OCI-LY3 (cell line): ENCODE measurements around the gene COG2.

Experiments
- H2AFZ ChIP-seq: fragments of 200-600, 300-600 bp; shearing (Covaris generic); 2 replicates; pipeline ENCODE4 v1.6.0; 2014; ENCODE audit warnings: antibody characterized with exemption, low read depth, low read length
- H3K27ac ChIP-seq: fragments of 200-600, 300-600 bp; sonication (generic); 2 replicates; pipeline ENCODE4 v1.5.1; 2014; ENCODE audit warnings: mild to moderate bottlenecking, low read length, moderate library complexity, mixed read lengths
- H3K27me3 ChIP-seq: fragments of 200-600, 300-600 bp; sonication (generic); 2 replicates; pipeline ENCODE4 v1.6.1; 2014; ENCODE audit warnings: low read depth, low read length, mixed read lengths
- H3K36me3 ChIP-seq: fragments of 200-600, 300-600 bp; sonication (generic); replicated peaks from 2 replicates; pipeline ENCODE3; 2014; ENCODE audit warnings: low read depth, low read length, mixed read lengths
- H3K4me1 ChIP-seq: fragments of 300-600, 200-600 bp; sonication (generic); 2 replicates; pipeline ENCODE4 v1.6.1; 2014; ENCODE audit warnings: low read length, mixed read lengths
- H3K4me2 ChIP-seq: fragments of 200-600, 300-600 bp; sonication (generic); 2 replicates; pipeline ENCODE4 v1.6.1; 2014; ENCODE audit warnings: low read length, mixed read lengths
- H3K4me3 ChIP-seq: fragments of 300-600, 200-600 bp; sonication (generic); 2 replicates; pipeline ENCODE4 v1.5.1; 2014; ENCODE audit warnings: antibody characterized with exemption, mild to moderate bottlenecking, low read length, moderate library complexity
- H3K79me2 ChIP-seq: fragments of 300-600, 200-600 bp; shearing (Covaris generic); 2 replicates; pipeline ENCODE4 v1.6.1; 2014; ENCODE audit warnings: mild to moderate bottlenecking, low read length, mixed read lengths
- H3K9ac ChIP-seq: fragments of 300-600, 200-600 bp; shearing (Covaris generic); 2 replicates; pipeline ENCODE4 v1.6.0; 2014; ENCODE audit warnings: mild to moderate bottlenecking, low read length, moderate library complexity
- H3K9me3 ChIP-seq: fragments of 200-600, 300-600 bp; shearing (Covaris generic); 2 replicates; pipeline ENCODE4 v1.6.1; 2014; ENCODE audit warnings: low read length, mixed read lengths; ENCODE audit not compliant: insufficient read depth
- H4K20me1 ChIP-seq: fragments of 200-600, 300-600 bp; sonication (generic); 2 replicates; pipeline ENCODE4 v1.6.1; 2016; ENCODE audit warnings: low read length, mixed read lengths; ENCODE audit not compliant: insufficient read depth
- CTCF ChIP-seq: fragments of 200-600, 300-600 bp; sonication (generic); IDR thresholded peaks from 2 replicates; pipeline ENCODE4 v1.5.1; 2014; ENCODE audit warnings: antibody characterized with exemption, low read length, low read depth
- EZH2phosphoT487 ChIP-seq: fragments of 200-600 bp; shearing (Covaris generic); IDR thresholded peaks from 2 replicates; pipeline ENCODE4 v1.6.1; 2018; ENCODE audit warnings: antibody characterized with exemption, mixed run types, low read depth

Gene COG2

GRCh38 chr1:230674581-230674980, 32.3 kb downstream of the COG2 start:
- H4K20me1 ChIP-seq, result no peaks in the 10 kb centered on the region
- H2AFZ ChIP-seq, result no peak overlapping the region
- H3K27ac ChIP-seq, result no peak overlapping the region
- no peak overlapping the region for H3K4me2 ChIP-seq
- peaks cover 70% of the 10 kb centered on the region for H3K36me3 ChIP-seq
- no peaks in the 10 kb centered on the region for H3K4me1 ChIP-seq
- H3K4me3 ChIP-seq, result no peak overlapping the region
- no peaks in the 10 kb centered on the region for H3K27me3 ChIP-seq
- H3K9ac ChIP-seq, result no peak overlapping the region
- no peak for TF ChIP-seq EZH2phosphoT487
- peaks cover 5% of the 10 kb centered on the region; the same call in 1 of the 2 replicates for H3K9me3 ChIP-seq
- H3K79me2 ChIP-seq, result no peaks in the 10 kb centered on the region

- Histone ChIP-seq H3K27ac (no peak overlapping the region), H3K9me3 (peaks cover 5% of the 10 kb centered on the region; the same call in 1 of the 2 replicates), H3K27me3 (no peaks in the 10 kb centered on the region), H3K4me1 (no peaks in the 10 kb centered on the region), H3K79me2 (no peaks in the 10 kb centered on the region), H3K9ac (no peak overlapping the region), H3K4me3 (no peak overlapping the region), H3K36me3 (peaks cover 74% of the 10 kb centered on the region), H4K20me1 (no peaks in the 10 kb centered on the region), H2AFZ (no peak overlapping the region), H3K4me2 (no peak overlapping the region)
- no peak for TF ChIP-seq CTCF
- TF ChIP-seq EZH2phosphoT487, result no peak
Measured at GRCh38 chr1:230677200-230677599, 34.9 kb downstream of the COG2 start.

GRCh38 chr1:230679192-230679591, 36.9 kb downstream of the COG2 start:
- Histone ChIP-seq H4K20me1 (no peaks in the 10 kb centered on the region), H3K79me2 (no peaks in the 10 kb centered on the region), H3K36me3 (peaks cover 67% of the 10 kb centered on the region), H3K27me3 (no peaks in the 10 kb centered on the region), H3K4me1 (no peaks in the 10 kb centered on the region), H3K9me3 (peaks cover 5% of the 10 kb centered on the region; the same call in 1 of the 2 replicates), H3K9ac (no peak overlapping the region), H3K27ac (no peak overlapping the region), H2AFZ (no peak overlapping the region), H3K4me2 (no peak overlapping the region), H3K4me3 (no peak overlapping the region)
- TF ChIP-seq EZH2phosphoT487 (no peak), CTCF (no peak)

- Histone ChIP-seq H3K4me3 (no peak overlapping the region), H2AFZ (no peak overlapping the region), H3K9ac (no peak overlapping the region), H3K27ac (no peak overlapping the region), H3K27me3 (no peaks in the 10 kb centered on the region), H4K20me1 (no peaks in the 10 kb centered on the region), H3K4me2 (no peak overlapping the region), H3K9me3 (peaks cover 5% of the 10 kb centered on the region; the same call in 1 of the 2 replicates), H3K36me3 (peaks cover 66% of the 10 kb centered on the region), H3K4me1 (no peaks in the 10 kb centered on the region), H3K79me2 (no peaks in the 10 kb centered on the region)
- TF ChIP-seq EZH2phosphoT487 (no peak), CTCF (no peak)
Measured at GRCh38 chr1:230679825-230680224, 37.5 kb downstream of the COG2 start.
